Pancreas (tissue), 10 donors: ENCODE measurements around the gene KCND2. TPM values are rescaled to one million over a fixed set of nuclear protein-coding genes. Genes with fewer than 3 reads are reported as not detected.

ENCODE experiments used
- ATAC-seq, 4 donors: fragments of 200-7000 bp; cut with Tn5 transposase; one replicate each; pipeline versions ENCODE4 v1.8.0 to v1.9.1; 2020; ENCODE audit warnings: mild to moderate bottlenecking in 4 of 4, moderate library complexity in 4 of 4
- DNase-seq, 6 donors: peaks; one replicate each; pipeline ENCODE4 v3.0.0-alpha.2; 2020
- FAIRE-seq: peaks from 2 replicates; lab custom pipeline; 2012; peaks lifted over from hg19 to GRCh38; lab: Jason Lieb, UNC
- H3K27ac ChIP-seq, 4 donors: fragments of 200-600 bp; sonication (generic); 1 replicate in 3 of 4; 2 replicates in 1 of 4; pipeline versions ENCODE4 v1.5.0 to v1.8.0; 2020
- H3K27me3 ChIP-seq, 4 donors: fragments of 200-600 bp; one replicate each; pipeline ENCODE4 v1.8.0; 2021
- H3K36me3 ChIP-seq, 3 donors: fragments of 200-600 bp; sonication (generic) in 1 of 3; one replicate each; pipeline versions ENCODE4 v1.5.0 to v1.8.0; 2020 to 2021
- H3K4me1 ChIP-seq, 3 donors: fragments of 200-600 bp; one replicate each; pipeline ENCODE4 v1.8.0; 2021
- H3K4me3 ChIP-seq, 4 donors: fragments of 200-600 bp; sonication (generic) in 2 of 4; one replicate each; pipeline versions ENCODE4 v1.5.0 to v1.8.0; 2020 to 2021
- H3K9me3 ChIP-seq, 4 donors: fragments of 200-600 bp; one replicate each; pipeline ENCODE4 v1.8.0; 2021
- WGBS, 2 donors: extraction: QIAGEN DNeasy Blood & Tissue Kit; methylation state at CpG; one replicate each; pipeline ENCODE4 v1.1.7; 2013; 5-methylcytosine and 5-hydroxymethylcytosine counted together
- intact Hi-C, 3 donors: fragments of 100-400 bp; cut with DNase I; formaldehyde crosslinking; loops; one replicate each; pipeline versions ENCODE4 v1.11.1 to v1.14.2; 2022
- polyA plus RNA-seq, 2 donors: library from polyadenylated mRNA; stranded (reverse); fragments of 200-250 nt; gene quantifications; one replicate each; pipeline ENCODE4 v1.2.3, GENCODE V29; 2013
- total RNA-seq, 6 donors: library from RNA; stranded (reverse); fragmentation: NEBNext Ultra II Directional in 4 of 6; extraction: Animal tissue kit (Norgen Biotek cat#: 25700) in 4 of 6; gene quantifications; one replicate each; pipeline versions ENCODE4 v1.2.1 to v1.2.4, GENCODE V29; 2021 to 2023
- TF ChIP-seq, protein P1 (sequence below), 4 donors: fragments of 200-600 bp; sonication (generic) in 3 of 4; IDR thresholded peaks; one replicate each; pipeline versions ENCODE4 v1.5.0 to v1.8.0; 2021; ENCODE audit warnings: antibody characterized with exemption in 4 of 4
- donor health status: healthy with polysubstance abuse.
- donor health status: DM: no; HTN: no; CAD: no; lungs with moderate emphysema.
- donor health status: DM: no; HTN: no; CAD: no.
- donor health status: control.
- donor health status: control.
- donor health status: Bipolar disorder and iron deficiency.
- donor health status: DM: yes; HTN: yes; CAD: no.
- donor health status: DM: no; HTN: no; CAD: no.
- donor health status: DM: no; HTN: no; CAD: no.
- donor health status: DM: yes; HTN: yes; CAD: no.

KCND2 gene
- total and polyA plus RNA-seq, 8 donors = 0.11 to 1.2 (median 0.27) TPM

DNA sequence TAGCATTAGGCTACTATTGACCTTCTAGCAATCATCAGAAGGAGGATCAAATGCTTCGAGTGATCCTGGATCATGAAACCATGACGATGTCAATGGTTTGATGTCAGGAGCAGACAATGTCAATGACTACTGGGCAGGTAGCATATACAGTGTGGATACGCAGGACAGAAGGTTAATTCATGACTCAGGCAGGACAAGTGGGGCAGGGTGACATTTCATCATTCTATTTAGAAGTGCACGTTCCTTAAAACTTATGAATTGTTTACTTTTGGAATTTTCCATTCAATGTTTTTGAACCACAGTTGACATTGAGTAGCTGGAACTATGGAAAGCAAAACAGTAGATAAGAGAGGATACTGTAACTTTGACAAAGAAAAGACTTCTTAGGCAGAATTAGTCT lies 444.2 kb downstream of the KCND2 start:
- 62 to 77% methylated on average over 4 of the region's 4 CpGs for WGBS, 2 donors
- no peak overlapping the region for H3K4me3 ChIP-seq
- intact Hi-C loops = no loop called here

DNA sequence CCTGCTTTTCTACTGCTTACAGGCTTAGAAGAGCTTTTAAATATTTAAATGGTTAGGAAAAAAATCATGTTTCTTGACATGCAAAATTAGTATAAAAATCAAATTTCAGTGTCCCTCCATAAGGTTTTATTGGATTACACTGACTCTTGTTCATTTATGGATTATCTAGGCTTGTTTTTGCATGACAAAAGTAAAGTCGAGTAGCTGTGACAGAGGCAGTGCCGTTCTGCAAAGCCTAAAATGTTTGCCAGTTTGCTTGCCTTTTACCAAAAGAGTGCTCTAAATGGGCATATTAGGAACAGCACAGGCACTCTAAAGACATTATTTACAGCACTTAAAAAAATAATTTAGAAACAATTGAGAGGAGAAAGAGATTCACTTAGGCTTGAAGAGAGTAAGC lies 445.4 kb downstream of the KCND2 start:
- H3K9me3 ChIP-seq = no peaks in the 10 kb centered on the region
- no peak overlapping the region for H3K27ac ChIP-seq
- no peak for FAIRE-seq
- no peak for DNase-seq
- H3K4me3 ChIP-seq = no peak overlapping the region
- H3K36me3 ChIP-seq = no peaks in the 10 kb centered on the region
- intact Hi-C loops = no loop called here
- H3K4me1 ChIP-seq = no peaks in the 10 kb centered on the region
- TF ChIP-seq, protein P1, sequence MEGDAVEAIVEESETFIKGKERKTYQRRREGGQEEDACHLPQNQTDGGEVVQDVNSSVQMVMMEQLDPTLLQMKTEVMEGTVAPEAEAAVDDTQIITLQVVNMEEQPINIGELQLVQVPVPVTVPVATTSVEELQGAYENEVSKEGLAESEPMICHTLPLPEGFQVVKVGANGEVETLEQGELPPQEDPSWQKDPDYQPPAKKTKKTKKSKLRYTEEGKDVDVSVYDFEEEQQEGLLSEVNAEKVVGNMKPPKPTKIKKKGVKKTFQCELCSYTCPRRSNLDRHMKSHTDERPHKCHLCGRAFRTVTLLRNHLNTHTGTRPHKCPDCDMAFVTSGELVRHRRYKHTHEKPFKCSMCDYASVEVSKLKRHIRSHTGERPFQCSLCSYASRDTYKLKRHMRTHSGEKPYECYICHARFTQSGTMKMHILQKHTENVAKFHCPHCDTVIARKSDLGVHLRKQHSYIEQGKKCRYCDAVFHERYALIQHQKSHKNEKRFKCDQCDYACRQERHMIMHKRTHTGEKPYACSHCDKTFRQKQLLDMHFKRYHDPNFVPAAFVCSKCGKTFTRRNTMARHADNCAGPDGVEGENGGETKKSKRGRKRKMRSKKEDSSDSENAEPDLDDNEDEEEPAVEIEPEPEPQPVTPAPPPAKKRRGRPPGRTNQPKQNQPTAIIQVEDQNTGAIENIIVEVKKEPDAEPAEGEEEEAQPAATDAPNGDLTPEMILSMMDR (IDR thresholded peaks at IDR 0.05) = no peak
- no peak for ATAC-seq
- 76 to 89% methylated on average over 2 of the region's 2 CpGs for WGBS, 2 donors
- H3K27me3 ChIP-seq = no peaks in the 10 kb centered on the region

More for the DNA sequence above, 444.2 kb downstream of the KCND2 start:
- TF ChIP-seq, protein P1 (IDR thresholded peaks at IDR 0.05) = no peak
- FAIRE-seq (no peak), DNase-seq (no peak), ATAC-seq (no peak)
- Histone ChIP-seq H3K27me3 (no peaks in the 10 kb centered on the region), H3K27ac (no peak overlapping the region), H3K4me1 (no peaks in the 10 kb centered on the region), H3K9me3 (no peaks in the 10 kb centered on the region), H3K36me3 (no peaks in the 10 kb centered on the region)

DNA sequence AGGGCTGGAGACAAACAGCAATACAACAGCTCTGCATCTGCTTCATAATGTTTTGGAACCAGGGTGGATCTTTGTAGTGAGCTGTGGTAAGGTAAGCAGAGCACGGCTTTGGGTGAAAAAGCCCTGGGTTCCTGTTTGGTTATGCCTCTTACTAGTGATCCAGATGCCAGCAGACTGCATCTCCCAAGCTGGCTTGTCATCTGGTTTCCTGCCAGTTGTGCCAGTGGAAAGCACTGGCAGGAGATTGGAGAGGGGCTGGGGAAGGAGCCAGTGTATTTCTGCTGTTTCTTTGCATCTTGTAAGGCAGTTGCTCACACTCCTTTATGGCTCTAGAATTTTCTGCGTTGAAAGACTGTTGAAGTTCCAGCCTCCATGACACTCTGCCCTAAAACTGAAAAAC lies 447.3 kb downstream of the KCND2 start:
- Histone ChIP-seq H3K4me3 (no peak overlapping the region), H3K27ac (no peak overlapping the region), H3K27me3 (no peaks in the 10 kb centered on the region), H3K36me3 (no peaks in the 10 kb centered on the region), H3K9me3 (no peaks in the 10 kb centered on the region), H3K4me1 (no peaks in the 10 kb centered on the region)
- WGBS, 2 donors = 63 to 70% methylated on average over 2 of the region's 2 CpGs
- TF ChIP-seq, protein P1 (IDR thresholded peaks at IDR 0.05) = no peak
- no peak for FAIRE-seq
- no peak for ATAC-seq
- intact Hi-C loops = no loop called here
- no peak for DNase-seq

DNA sequence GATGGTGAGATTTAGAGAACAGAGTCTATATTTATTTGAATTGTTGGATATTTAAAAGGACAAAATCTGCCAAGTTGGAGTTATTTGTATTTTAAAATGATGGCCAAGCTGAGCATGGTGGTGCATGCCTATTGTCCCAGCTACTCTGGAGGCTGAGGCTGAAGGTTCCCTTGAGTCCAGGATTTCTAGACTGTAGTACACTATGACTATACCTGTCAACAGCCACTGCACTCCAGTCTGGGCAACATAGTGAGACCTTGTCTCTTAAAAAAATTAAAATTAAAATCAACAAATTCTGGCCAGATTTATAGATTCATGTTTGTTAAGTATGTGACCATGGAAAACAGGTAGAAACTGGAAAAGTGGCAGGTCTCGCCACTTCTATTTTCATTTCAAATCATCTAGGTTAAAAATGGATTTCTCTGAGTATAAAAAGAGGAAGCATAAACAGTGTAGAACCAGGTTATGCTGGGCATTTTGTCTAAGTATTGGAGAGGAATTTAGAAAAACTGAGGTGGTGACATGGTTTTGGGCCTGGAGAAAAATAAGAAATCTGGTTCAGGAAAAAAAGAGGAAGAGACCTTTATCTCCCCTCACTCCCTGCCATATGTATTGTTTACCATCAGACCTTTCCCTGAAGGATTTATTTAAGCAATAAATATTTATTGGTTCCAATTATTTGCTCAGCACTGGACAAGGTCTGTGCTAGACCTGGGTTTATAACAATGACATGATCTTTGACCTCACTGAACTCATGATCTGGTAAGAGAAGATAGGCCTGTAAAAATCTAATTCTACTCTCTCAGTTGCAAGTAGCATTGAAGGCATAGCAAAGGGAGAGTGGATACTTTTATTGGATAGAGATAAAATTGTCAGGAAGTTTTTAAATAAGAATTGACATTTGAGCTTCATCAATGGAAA lies 450.8 kb downstream of the KCND2 start:
- TF ChIP-seq, protein P1 (IDR thresholded peaks at IDR 0.05) = no peak
- Histone ChIP-seq H3K9me3 (no peaks in the 10 kb centered on the region), H3K4me3 (no peak overlapping the region), H3K4me1 (peaks cover 0 to 7% (median 0%) of the 10 kb centered on the region in 3 donors), H3K27me3 (no peaks in the 10 kb centered on the region), H3K36me3 (no peaks in the 10 kb centered on the region), H3K27ac (no peak overlapping the region)
- intact Hi-C loops = no loop called here
- 94 to 95% methylated on average over 1 of the region's 1 CpG for WGBS, 2 donors
- FAIRE-seq (no peak), ATAC-seq (no peak), DNase-seq (no peak)

DNA sequence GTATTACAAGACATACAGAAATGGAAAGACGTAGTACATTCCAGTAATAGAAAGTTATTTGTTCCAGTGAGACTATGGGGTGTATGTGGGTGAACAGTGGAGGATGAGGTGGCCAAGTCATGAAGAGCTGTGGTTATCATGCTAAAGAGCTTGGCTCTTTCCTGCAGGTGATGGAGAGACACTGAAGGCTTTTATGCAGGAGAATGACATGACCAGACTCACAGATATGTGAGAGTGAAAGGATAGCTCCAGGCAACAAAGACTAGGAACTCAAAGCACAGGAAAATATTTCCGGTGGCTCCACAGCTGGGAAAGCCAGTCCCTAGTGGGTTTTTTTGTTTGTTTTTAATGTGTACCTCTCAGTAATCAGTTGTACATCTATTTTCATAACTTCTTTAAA lies 451.5 kb downstream of the KCND2 start:
- no peak overlapping the region for H3K4me3 ChIP-seq
- WGBS, 2 donors = 75 to 81% methylated on average over 2 of the region's 2 CpGs
- H3K27me3 ChIP-seq = no peaks in the 10 kb centered on the region
- no peak for DNase-seq
- TF ChIP-seq, protein P1 (IDR thresholded peaks at IDR 0.05) = no peak
- no peaks in the 10 kb centered on the region for H3K36me3 ChIP-seq
- peaks cover 0 to 7% (median 0%) of the 10 kb centered on the region in 3 donors for H3K4me1 ChIP-seq
- intact Hi-C loops = no loop called here
- FAIRE-seq = no peak
- no peak for ATAC-seq
- no peaks in the 10 kb centered on the region for H3K9me3 ChIP-seq
- no peak overlapping the region for H3K27ac ChIP-seq
